K562 (cell line): Measurements from ENCODE around the gene MPPED1. TPM values are rescaled to one million over a fixed set of nuclear protein-coding genes. Genes with fewer than 3 reads are reported as not detected.

Source experiments
- ATAC-seq: fragments of 200-7000 bp; cut with Tn5 transposase; 3 replicates; pipeline ENCODE4 v1.9.1; 2020; ENCODE audit warnings: moderate library complexity
- BruUV-seq: library from RNA; stranded (reverse); fragments of 400-500 nt; replicated peaks from 2 replicates; lab custom pipeline; 2021; lab: Mats Ljungman, UMichigan
- CTCF ChIA-PET: fragments of 300-600 bp; formaldehyde crosslinking; extraction: SDS; loops from one replicate; lab custom pipeline; 2021; ENCODE audit warnings: low intra/inter-chr PET ratio; lab: Yijun Ruan, JAX
- POLR2A ChIA-PET: fragments of 300-600, 350-650 bp; sonication (Branson Sonifier 250); formaldehyde crosslinking; extraction: SDS; loops from one replicate; lab custom pipeline; 2021; ENCODE audit warnings: antibody characterized with exemption, inconsistent platforms; lab: Yijun Ruan, JAX
- DNase-seq, 4 experiments: peaks; one replicate each; pipeline versions ENCODE4 v3.0.0 to v3.0.0-alpha.2; 2011 to 2018; ENCODE audit warnings: low spot score in 3 of 4, mixed read lengths in 3 of 4; ENCODE audit errors: extremely low read depth in 1 of 4
- FAIRE-seq: peaks from 2 replicates; lab custom pipeline; 2011; peaks lifted over from hg19 to GRCh38; lab: Jason Lieb, UNC
- H2AFZ ChIP-seq: 2 replicates; pipeline ENCODE4 v1.6.0; 2011; ENCODE audit warnings: low read depth, low read length, control low read depth, inconsistent platforms
- H3K27ac ChIP-seq: fragments of 200-600 bp; 3 replicates; pipeline ENCODE4 v1.8.0; 2011; ENCODE audit warnings: low read depth, mild to moderate bottlenecking, control low read depth, inconsistent platforms, low read length, moderate library complexity, mixed read lengths; ENCODE audit errors: extremely low read depth
- H3K27me3 ChIP-seq, 2 experiments: fragments of 300-600 bp in 1 of 2; 2 replicates in 1 of 2; 3 replicates in 1 of 2; pipeline versions ENCODE4 v1.6.0 to v1.8.0; 2011; ENCODE audit warnings: inconsistent platforms in 2 of 2, low read length in 2 of 2, mild to moderate bottlenecking in 1 of 2, mixed read lengths in 1 of 2, moderate library complexity in 1 of 2; ENCODE audit not compliant: control insufficient read depth in 2 of 2, insufficient read depth in 2 of 2
- H3K36me3 ChIP-seq: fragments of 300-600 bp; 3 replicates; pipeline ENCODE4 v1.8.0; 2011; ENCODE audit warnings: mild to moderate bottlenecking, low read length, inconsistent platforms; ENCODE audit not compliant: control insufficient read depth, insufficient read depth
- H3K4me1 ChIP-seq, 2 experiments: fragments of 200-600 bp in 1 of 2; replicated peaks in 1 of 2; 2 replicates in 1 of 2; 3 replicates in 1 of 2; pipeline versions ENCODE4 v1.5.1 to v1.8.0; 2011; ENCODE audit warnings: inconsistent platforms in 2 of 2, low read length in 2 of 2, mild to moderate bottlenecking in 1 of 2, mixed read lengths in 1 of 2, moderate library complexity in 1 of 2; ENCODE audit not compliant: control insufficient read depth in 2 of 2, insufficient read depth in 2 of 2
- H3K4me2 ChIP-seq: 2 replicates; pipeline ENCODE4 v1.6.1; 2011; ENCODE audit warnings: low read length, control low read depth, inconsistent platforms, mixed read lengths; ENCODE audit not compliant: insufficient read depth
- H3K4me3 ChIP-seq: fragments of 200-600 bp; sonication (generic), shearing (Covaris generic); 2 replicates; pipeline ENCODE4 v1.5.1; 2016; ENCODE audit warnings: control low read depth, inconsistent platforms
- H3K79me2 ChIP-seq: fragments of 200-600 bp; 3 replicates; pipeline ENCODE4 v1.8.0; 2011; ENCODE audit warnings: low read length, inconsistent platforms; ENCODE audit not compliant: control insufficient read depth, insufficient read depth
- H3K9ac ChIP-seq, 2 experiments: 2 replicates each; pipeline versions ENCODE4 v1.6.0 to v1.6.1; 2011; ENCODE audit warnings: low read depth in 2 of 2, low read length in 2 of 2, control low read depth in 1 of 2, inconsistent platforms in 1 of 2, mild to moderate bottlenecking in 1 of 2, mixed read lengths in 1 of 2; ENCODE audit not compliant: insufficient read depth in 1 of 2
- H3K9me1 ChIP-seq: one replicate; pipeline ENCODE4 v1.6.0; 2011; ENCODE audit warnings: inconsistent platforms, mild to moderate bottlenecking, low read length, moderate library complexity; ENCODE audit not compliant: control insufficient read depth, insufficient read depth
- H3K9me3 ChIP-seq: replicated peaks from 2 replicates; pipeline ENCODE4 v1.5.1; 2011; ENCODE audit warnings: low read depth, low read length, inconsistent platforms; ENCODE audit not compliant: control insufficient read depth, insufficient read depth
- H4K20me1 ChIP-seq: replicated peaks from 2 replicates; pipeline ENCODE4 v1.6.1; 2011; ENCODE audit warnings: low read length, inconsistent platforms, mixed read lengths; ENCODE audit not compliant: control insufficient read depth, insufficient read depth
- ARID2 ChIP-seq: fragments of 450-650 bp; IDR thresholded peaks from 2 replicates; pipeline ENCODE4 v1.6.1; 2017; ENCODE audit warnings: antibody characterized with exemption, mild to moderate bottlenecking
- DACH1 ChIP-seq: fragments of 450-650 bp; IDR thresholded peaks from 2 replicates; pipeline ENCODE4 v1.6.1; 2018; ENCODE audit not compliant: partially characterized antibody
- ELF4 ChIP-seq: fragments of 450-650 bp; formaldehyde crosslinking; IDR thresholded peaks from 2 replicates; pipeline ENCODE4 v1.4.0; 2022; ENCODE audit warnings: missing genetic modification characterization
- FIP1L1 ChIP-seq: fragments of 200-400 bp; formaldehyde crosslinking; IDR thresholded peaks from 2 replicates; pipeline ENCODE4 v1.6.1; 2018; ENCODE audit warnings: mild to moderate bottlenecking, low read depth, low read length; ENCODE audit not compliant: poor library complexity, severe bottlenecking
- LEF1 ChIP-seq: fragments of 450-650 bp; IDR thresholded peaks from 2 replicates; pipeline ENCODE4 v1.6.1; 2016; ENCODE audit warnings: mild to moderate bottlenecking
- NFE2L1 ChIP-seq: fragments of 450-650 bp; IDR thresholded peaks from 2 replicates; pipeline ENCODE4 v1.6.1; 2016; ENCODE audit warnings: missing genetic modification characterization, low read depth, mild to moderate bottlenecking, missing compliant biosample characterization, moderate library complexity, borderline replicate concordance
- PPARD ChIP-seq: fragments of 250-450 bp; sonication (Bioruptor Pico); IDR thresholded peaks from 2 replicates; pipeline ENCODE4 v1.8.0; 2022; ENCODE audit warnings: inconsistent platforms, mild to moderate bottlenecking, moderate library complexity
- SP2 ChIP-seq: IDR thresholded peaks from 2 replicates; pipeline ENCODE4 v1.6.1; 2011; ENCODE audit warnings: mild to moderate bottlenecking, low read depth, low read length, moderate library complexity; ENCODE audit not compliant: poor library complexity, severe bottlenecking; ENCODE audit errors: extremely low read depth
- ZEB2 ChIP-seq: fragments of 450-650 bp; IDR thresholded peaks from 2 replicates; pipeline ENCODE4 v1.6.1; 2016
- ZNF316 ChIP-seq: fragments of 450-650 bp; IDR thresholded peaks from 2 replicates; pipeline ENCODE4 v1.6.1; 2016
- WGBS: fragments of 100-300 bp; shearing (Covaris generic); methylation state at CpG from one replicate; pipeline ENCODE4 v1.1.6; 2016; ENCODE audit warnings: low coverage, mixed read lengths; ENCODE audit not compliant: insufficient coverage; ENCODE audit errors: missing lambda C conversion rate; 5-methylcytosine and 5-hydroxymethylcytosine counted together
- in situ Hi-C: fragments of 300-500 bp; cut with MboI; formaldehyde crosslinking; loops from 4 replicates; pipeline ENCODE4 v1.15.0; 2018; ENCODE audit warnings: inconsistent platforms, mixed read lengths
- intact Hi-C: fragments of 100-400 bp; cut with micrococcal nuclease; formaldehyde crosslinking; loops from 2 replicates; pipeline ENCODE4 v1.14.2; 2022
- polyA plus RNA-seq, 8 experiments: library from polyadenylated mRNA; depleted of rRNA in 4 of 8; stranded (reverse) in 5 of 8; unstranded in 3 of 8; fragments of >200 nt; fragmentation: Nextera tagmentation in 2 of 8; fragmentation: Illumina TruSeq in 1 of 8; extraction: Ambion mirVana in 2 of 8; extraction: Trizol in 1 of 8; gene quantifications; 2 replicates each; pipeline versions ENCODE4 v1.2.1 to v1.2.3, GENCODE V29; 2011 to 2014; ENCODE audit warnings: inconsistent platforms in 1 of 8, missing spikeins in 1 of 8
- total RNA-seq, 7 experiments: library from RNA; depleted of rRNA in 6 of 7; stranded (reverse); fragments of >200 nt in 6 of 7; fragmentation: Illumina TruSeq in 2 of 7; extraction: Trizol in 2 of 7; gene quantifications; 2 replicates each; pipeline versions ENCODE4 v1.2.1 to v1.2.3, GENCODE V29; 2011 to 2021; ENCODE audit warnings: low replicate concordance in 1 of 7
- TF ChIP-seq, protein P1 (sequence below): fragments of 450-650 bp; formaldehyde crosslinking; IDR thresholded peaks from 2 replicates; pipeline ENCODE4 v1.4.0; 2020; ENCODE audit warnings: mild to moderate bottlenecking, mixed read lengths
- TF ChIP-seq, protein P2 (sequence below): IDR thresholded peaks from 2 replicates; pipeline ENCODE4 v1.6.1; 2014; ENCODE audit warnings: antibody characterized with exemption

MPPED1 gene
- total and polyA plus RNA-seq, 9 of the 15 experiments (the other 6 are each of a cell fraction or from before 2014, with no cell fraction given), result not detected

DNA sequence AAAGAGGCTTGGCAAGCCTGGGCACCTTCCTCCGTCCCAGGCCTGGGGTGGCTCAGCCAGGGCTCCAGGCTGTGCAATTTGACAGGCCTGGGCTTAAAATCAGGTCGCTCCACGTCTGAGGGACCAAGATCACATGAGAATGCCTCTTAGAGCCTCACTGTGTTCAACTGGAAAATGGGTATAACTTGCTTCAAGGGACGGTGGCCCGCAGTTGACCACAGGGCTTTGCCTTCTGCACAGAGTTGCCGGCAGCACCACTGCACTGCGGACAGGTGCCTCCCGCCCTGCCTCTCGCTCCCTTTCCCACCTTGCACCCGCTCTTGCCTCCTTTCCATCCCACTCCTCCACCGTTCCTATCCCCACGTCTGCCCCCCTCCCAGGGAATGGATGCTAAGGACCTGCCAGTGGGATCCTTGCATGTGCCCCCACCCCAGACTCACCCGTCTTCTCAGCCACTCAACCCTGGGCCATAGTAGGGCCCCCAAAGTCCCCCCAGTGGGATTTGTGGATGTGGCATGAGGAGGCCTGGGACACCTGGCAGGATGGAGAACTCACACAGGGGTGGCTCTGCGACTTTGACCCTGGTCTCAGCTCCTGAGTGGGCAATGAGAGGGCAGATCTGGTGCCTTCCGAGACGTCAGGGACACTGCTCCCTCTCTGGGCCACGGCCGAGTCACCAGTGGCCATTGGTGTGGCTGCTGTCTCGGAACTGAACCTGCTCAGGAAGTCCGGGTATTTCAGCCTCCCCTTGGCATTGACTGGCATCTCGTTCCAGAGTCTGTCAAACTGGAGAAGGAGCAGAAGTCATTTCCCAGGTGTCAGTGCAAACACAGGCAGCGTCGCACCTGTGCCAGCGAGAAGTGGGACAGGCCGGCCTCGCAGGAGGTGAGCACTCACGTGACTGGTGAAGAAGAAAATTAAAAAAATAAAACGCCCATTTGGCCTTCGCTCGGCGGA, 128.0 kb downstream of the MPPED1 start:
- no peak for FAIRE-seq
- POLR2A ChIA-PET, result no interaction called here
- Histone ChIP-seq H3K9me1 (no peaks in the 10 kb centered on the region), H4K20me1 (no peaks in the 10 kb centered on the region), H3K36me3 (no peaks in the 10 kb centered on the region), H2AFZ (no peak overlapping the region), H3K4me3 (no peak overlapping the region), H3K4me1 (no peaks in the 10 kb centered on the region), H3K9ac (no peak overlapping the region; a peak in 1 of 4 replicates), H3K9me3 (no peaks in the 10 kb centered on the region), H3K27ac (no peak overlapping the region), H3K27me3 (peaks cover 0 to 5% of the 10 kb centered on the region in 2 experiments; a peak in 1 of 5 replicates), H3K4me2 (no peak overlapping the region), H3K79me2 (no peaks in the 10 kb centered on the region)
- CTCF ChIA-PET, result interaction anchor here (0.6 kb wide), 1 partner anchor 180 kb away, joined by 3 read pairs; no protein-coding TSS in a partner anchor
- no peak for ATAC-seq
- TF ChIP-seq PPARD (no peak), ARID2 (no peak)
- BruUV-seq, result no TSS peak
- DNase-seq, result no peak
- intact Hi-C loops (no loop called here), in situ Hi-C loops (no loop called here)
- 2% methylated on average over 27 of the region's 31 CpGs for WGBS

GRCh38 chr22:43540529-43540923, 128.7 kb downstream of the MPPED1 start:
- Histone ChIP-seq H3K4me1 (no peaks in the 10 kb centered on the region), H4K20me1 (no peaks in the 10 kb centered on the region), H3K4me2 (no peak overlapping the region), H3K9me3 (no peaks in the 10 kb centered on the region), H3K79me2 (no peaks in the 10 kb centered on the region), H3K27me3 (no peaks in the 10 kb centered on the region; a peak in 1 of 5 replicates), H3K27ac (no peak overlapping the region), H3K9ac (no peak overlapping the region), H3K4me3 (no peak overlapping the region), H2AFZ (no peak overlapping the region), H3K9me1 (no peaks in the 10 kb centered on the region), H3K36me3 (no peaks in the 10 kb centered on the region)
- intact Hi-C loops, result no loop called here
- ATAC-seq (no peak), DNase-seq (no peak), FAIRE-seq (no peak)
- WGBS, result 0% methylated on average over 4 of the region's 4 CpGs
- ChIA-PET CTCF (interaction anchor here (0.6 kb wide), 1 partner anchor 179 kb away, joined by 3 read pairs; no protein-coding TSS in a partner anchor), POLR2A (no interaction called here)
- in situ Hi-C loops, result no loop called here
- BruUV-seq, result no TSS peak
- TF ChIP-seq LEF1 (no peak), DACH1 (no peak), SP2 (no peak), ZNF316 (no peak), ELF4 (CRISPR knock-in tag) (no peak), NFE2L1 (tag) (no peak), ZEB2 (no peak), FIP1L1 (no peak)
- TF ChIP-seq, protein P1, sequence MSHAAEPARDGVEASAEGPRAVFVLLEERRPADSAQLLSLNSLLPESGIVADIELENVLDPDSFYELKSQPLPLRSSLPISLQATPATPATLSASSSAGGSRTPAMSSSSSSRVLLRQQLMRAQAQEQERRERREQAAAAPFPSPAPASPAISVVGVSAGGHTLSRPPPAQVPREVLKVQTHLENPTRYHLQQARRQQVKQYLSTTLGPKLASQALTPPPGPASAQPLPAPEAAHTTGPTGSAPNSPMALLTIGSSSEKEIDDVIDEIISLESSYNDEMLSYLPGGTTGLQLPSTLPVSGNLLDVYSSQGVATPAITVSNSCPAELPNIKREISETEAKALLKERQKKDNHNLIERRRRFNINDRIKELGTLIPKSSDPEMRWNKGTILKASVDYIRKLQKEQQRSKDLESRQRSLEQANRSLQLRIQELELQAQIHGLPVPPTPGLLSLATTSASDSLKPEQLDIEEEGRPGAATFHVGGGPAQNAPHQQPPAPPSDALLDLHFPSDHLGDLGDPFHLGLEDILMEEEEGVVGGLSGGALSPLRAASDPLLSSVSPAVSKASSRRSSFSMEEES (CRISPR knock-in tag), result no peak
- TF ChIP-seq, protein P2, sequence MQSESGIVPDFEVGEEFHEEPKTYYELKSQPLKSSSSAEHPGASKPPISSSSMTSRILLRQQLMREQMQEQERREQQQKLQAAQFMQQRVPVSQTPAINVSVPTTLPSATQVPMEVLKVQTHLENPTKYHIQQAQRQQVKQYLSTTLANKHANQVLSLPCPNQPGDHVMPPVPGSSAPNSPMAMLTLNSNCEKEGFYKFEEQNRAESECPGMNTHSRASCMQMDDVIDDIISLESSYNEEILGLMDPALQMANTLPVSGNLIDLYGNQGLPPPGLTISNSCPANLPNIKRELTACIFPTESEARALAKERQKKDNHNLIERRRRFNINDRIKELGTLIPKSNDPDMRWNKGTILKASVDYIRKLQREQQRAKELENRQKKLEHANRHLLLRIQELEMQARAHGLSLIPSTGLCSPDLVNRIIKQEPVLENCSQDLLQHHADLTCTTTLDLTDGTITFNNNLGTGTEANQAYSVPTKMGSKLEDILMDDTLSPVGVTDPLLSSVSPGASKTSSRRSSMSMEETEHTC, result no peak
